K562 (cell line): ENCODE data around the gene CEBPB. TPM values are rescaled to one million over a fixed set of nuclear protein-coding genes. Genes with fewer than 3 reads are reported as not detected.

Experiments used
- ATAC-seq: fragments of 200-7000 bp; cut with Tn5 transposase; 3 replicates; pipeline ENCODE4 v1.9.1; 2020; ENCODE audit warnings: moderate library complexity
- BruUV-seq: library from RNA; stranded (reverse); fragments of 400-500 nt; replicated peaks from 2 replicates; lab custom pipeline; 2021; lab: Mats Ljungman, UMichigan
- CTCF ChIA-PET: fragments of 300-600 bp; formaldehyde crosslinking; extraction: SDS; loops from one replicate; lab custom pipeline; 2021; ENCODE audit warnings: low intra/inter-chr PET ratio; lab: Yijun Ruan, JAX
- POLR2A ChIA-PET: fragments of 300-600, 350-650 bp; sonication (Branson Sonifier 250); formaldehyde crosslinking; extraction: SDS; loops from one replicate; lab custom pipeline; 2021; ENCODE audit warnings: antibody characterized with exemption, inconsistent platforms; lab: Yijun Ruan, JAX
- DNase-seq, 4 experiments: peaks; one replicate each; pipeline versions ENCODE4 v3.0.0 to v3.0.0-alpha.2; 2011 to 2018; ENCODE audit warnings: low spot score in 3 of 4, mixed read lengths in 3 of 4; ENCODE audit errors: extremely low read depth in 1 of 4
- FAIRE-seq: peaks from 2 replicates; lab custom pipeline; 2011; peaks lifted over from hg19 to GRCh38; lab: Jason Lieb, UNC
- H2AFZ ChIP-seq: 2 replicates; pipeline ENCODE4 v1.6.0; 2011; ENCODE audit warnings: low read depth, low read length, control low read depth, inconsistent platforms
- H3K27ac ChIP-seq: fragments of 200-600 bp; 3 replicates; pipeline ENCODE4 v1.8.0; 2011; ENCODE audit warnings: low read depth, mild to moderate bottlenecking, control low read depth, inconsistent platforms, low read length, moderate library complexity, mixed read lengths; ENCODE audit errors: extremely low read depth
- H3K27me3 ChIP-seq, 2 experiments: fragments of 300-600 bp in 1 of 2; 2 replicates in 1 of 2; 3 replicates in 1 of 2; pipeline versions ENCODE4 v1.6.0 to v1.8.0; 2011; ENCODE audit warnings: inconsistent platforms in 2 of 2, low read length in 2 of 2, mild to moderate bottlenecking in 1 of 2, mixed read lengths in 1 of 2, moderate library complexity in 1 of 2; ENCODE audit not compliant: control insufficient read depth in 2 of 2, insufficient read depth in 2 of 2
- H3K36me3 ChIP-seq: fragments of 300-600 bp; 3 replicates; pipeline ENCODE4 v1.8.0; 2011; ENCODE audit warnings: mild to moderate bottlenecking, low read length, inconsistent platforms; ENCODE audit not compliant: control insufficient read depth, insufficient read depth
- H3K4me1 ChIP-seq, 2 experiments: fragments of 200-600 bp in 1 of 2; replicated peaks in 1 of 2; 2 replicates in 1 of 2; 3 replicates in 1 of 2; pipeline versions ENCODE4 v1.5.1 to v1.8.0; 2011; ENCODE audit warnings: inconsistent platforms in 2 of 2, low read length in 2 of 2, mild to moderate bottlenecking in 1 of 2, mixed read lengths in 1 of 2, moderate library complexity in 1 of 2; ENCODE audit not compliant: control insufficient read depth in 2 of 2, insufficient read depth in 2 of 2
- H3K4me2 ChIP-seq: 2 replicates; pipeline ENCODE4 v1.6.1; 2011; ENCODE audit warnings: low read length, control low read depth, inconsistent platforms, mixed read lengths; ENCODE audit not compliant: insufficient read depth
- H3K4me3 ChIP-seq: fragments of 200-600 bp; sonication (generic), shearing (Covaris generic); 2 replicates; pipeline ENCODE4 v1.5.1; 2016; ENCODE audit warnings: control low read depth, inconsistent platforms
- H3K79me2 ChIP-seq: fragments of 200-600 bp; 3 replicates; pipeline ENCODE4 v1.8.0; 2011; ENCODE audit warnings: low read length, inconsistent platforms; ENCODE audit not compliant: control insufficient read depth, insufficient read depth
- H3K9ac ChIP-seq, 2 experiments: 2 replicates each; pipeline versions ENCODE4 v1.6.0 to v1.6.1; 2011; ENCODE audit warnings: low read depth in 2 of 2, low read length in 2 of 2, control low read depth in 1 of 2, inconsistent platforms in 1 of 2, mild to moderate bottlenecking in 1 of 2, mixed read lengths in 1 of 2; ENCODE audit not compliant: insufficient read depth in 1 of 2
- H3K9me1 ChIP-seq: one replicate; pipeline ENCODE4 v1.6.0; 2011; ENCODE audit warnings: inconsistent platforms, mild to moderate bottlenecking, low read length, moderate library complexity; ENCODE audit not compliant: control insufficient read depth, insufficient read depth
- H3K9me3 ChIP-seq: replicated peaks from 2 replicates; pipeline ENCODE4 v1.5.1; 2011; ENCODE audit warnings: low read depth, low read length, inconsistent platforms; ENCODE audit not compliant: control insufficient read depth, insufficient read depth
- H4K20me1 ChIP-seq: replicated peaks from 2 replicates; pipeline ENCODE4 v1.6.1; 2011; ENCODE audit warnings: low read length, inconsistent platforms, mixed read lengths; ENCODE audit not compliant: control insufficient read depth, insufficient read depth
- ADNP ChIP-seq: fragments of 200-800 bp; sonication (Bioruptor generic); IDR thresholded peaks from 2 replicates; pipeline ENCODE4 v1.6.1; 2016; ENCODE audit warnings: missing genetic modification characterization, missing compliant biosample characterization
- BCOR ChIP-seq: fragments of 450-650 bp; IDR thresholded peaks from 2 replicates; pipeline ENCODE4 v1.6.1; 2016
- HLTF ChIP-seq: fragments of 450-650 bp; IDR thresholded peaks from 2 replicates; pipeline ENCODE4 v1.6.1; 2016
- KDM1A ChIP-seq, 2 experiments: fragments of 450-650 bp; IDR thresholded peaks; 2 replicates each; pipeline ENCODE4 v1.6.1; 2016; ENCODE audit warnings: mild to moderate bottlenecking in 2 of 2
- PTBP1 ChIP-seq: fragments of 200-400 bp; formaldehyde crosslinking; IDR thresholded peaks from 2 replicates; pipeline ENCODE4 v1.6.1; 2017; ENCODE audit warnings: low read depth, low read length
- RBM25 ChIP-seq: fragments of 200-400 bp; formaldehyde crosslinking; IDR thresholded peaks from 2 replicates; pipeline ENCODE4 v1.6.1; 2018; ENCODE audit warnings: low read length, low read depth, moderate library complexity; ENCODE audit not compliant: severe bottlenecking
- RUNX1 ChIP-seq: sonication (generic); IDR thresholded peaks from 2 replicates; pipeline ENCODE4 v1.6.1; 2016; ENCODE audit warnings: antibody characterized with exemption, low read depth
- SMARCA5 ChIP-seq: fragments of 450-650 bp; IDR thresholded peaks from 2 replicates; pipeline ENCODE4 v1.6.1; 2016
- SMARCB1 ChIP-seq: IDR thresholded peaks from 2 replicates; pipeline ENCODE4 v1.6.1; 2011; ENCODE audit warnings: improper control_type of control experiment, low read depth; ENCODE audit not compliant: insufficient read length
- ZKSCAN1 ChIP-seq: fragments of 150-350 bp; IDR thresholded peaks from 2 replicates; pipeline ENCODE4 v1.6.1; 2016; ENCODE audit warnings: low read depth, low read length
- ZNF253 ChIP-seq: fragments of 250-450 bp; sonication (Bioruptor Pico); conservative IDR thresholded peaks from 2 replicates; pipeline ENCODE4 v1.6.1; 2021; ENCODE audit warnings: mild to moderate bottlenecking
- ZNF583 ChIP-seq: fragments of 250-450 bp; sonication (Bioruptor Pico); IDR thresholded peaks from 2 replicates; pipeline ENCODE4 v1.4.0; 2020
- WGBS: fragments of 100-300 bp; shearing (Covaris generic); methylation state at CpG from one replicate; pipeline ENCODE4 v1.1.6; 2016; ENCODE audit warnings: low coverage, mixed read lengths; ENCODE audit not compliant: insufficient coverage; ENCODE audit errors: missing lambda C conversion rate; 5-methylcytosine and 5-hydroxymethylcytosine counted together
- in situ Hi-C: fragments of 300-500 bp; cut with MboI; formaldehyde crosslinking; loops from 4 replicates; pipeline ENCODE4 v1.15.0; 2018; ENCODE audit warnings: inconsistent platforms, mixed read lengths
- intact Hi-C: fragments of 100-400 bp; cut with micrococcal nuclease; formaldehyde crosslinking; loops from 2 replicates; pipeline ENCODE4 v1.14.2; 2022
- polyA plus RNA-seq, 8 experiments: library from polyadenylated mRNA; depleted of rRNA in 4 of 8; stranded (reverse) in 5 of 8; unstranded in 3 of 8; fragments of >200 nt; fragmentation: Nextera tagmentation in 2 of 8; fragmentation: Illumina TruSeq in 1 of 8; extraction: Ambion mirVana in 2 of 8; extraction: Trizol in 1 of 8; gene quantifications; 2 replicates each; pipeline versions ENCODE4 v1.2.1 to v1.2.3, GENCODE V29; 2011 to 2014; ENCODE audit warnings: inconsistent platforms in 1 of 8, missing spikeins in 1 of 8
- total RNA-seq, 7 experiments: library from RNA; depleted of rRNA in 6 of 7; stranded (reverse); fragments of >200 nt in 6 of 7; fragmentation: Illumina TruSeq in 2 of 7; extraction: Trizol in 2 of 7; gene quantifications; 2 replicates each; pipeline versions ENCODE4 v1.2.1 to v1.2.3, GENCODE V29; 2011 to 2021; ENCODE audit warnings: low replicate concordance in 1 of 7
- TF ChIP-seq, protein P1 (sequence below): fragments of 150-350 bp; conservative IDR thresholded peaks from 2 replicates; pipeline ENCODE4 v1.6.1; 2014; ENCODE audit warnings: low read length
- TF ChIP-seq, protein P2 (sequence below): IDR thresholded peaks from 2 replicates; pipeline ENCODE4 v1.6.1; 2011; ENCODE audit not compliant: insufficient read length; ENCODE audit errors: extremely low read depth
- TF ChIP-seq, protein P3 (sequence below), 2 experiments: fragments of 250-450 bp in 1 of 2; fragments of 450-650 bp in 1 of 2; sonication (Bioruptor Pico) in 1 of 2; IDR thresholded peaks; 2 replicates each; pipeline versions ENCODE4 v1.6.1 to v1.8.0; 2016 to 2021; ENCODE audit warnings: mild to moderate bottlenecking in 2 of 2, moderate library complexity in 2 of 2, missing compliant biosample characterization in 1 of 2, missing genetic modification characterization in 1 of 2

The CEBPB gene
- total and polyA plus RNA-seq, 9 of the 15 experiments (the other 6 are each of a cell fraction or from before 2014, with no cell fraction given) = 1.2 to 72.6 (median 7.8) TPM

DNA sequence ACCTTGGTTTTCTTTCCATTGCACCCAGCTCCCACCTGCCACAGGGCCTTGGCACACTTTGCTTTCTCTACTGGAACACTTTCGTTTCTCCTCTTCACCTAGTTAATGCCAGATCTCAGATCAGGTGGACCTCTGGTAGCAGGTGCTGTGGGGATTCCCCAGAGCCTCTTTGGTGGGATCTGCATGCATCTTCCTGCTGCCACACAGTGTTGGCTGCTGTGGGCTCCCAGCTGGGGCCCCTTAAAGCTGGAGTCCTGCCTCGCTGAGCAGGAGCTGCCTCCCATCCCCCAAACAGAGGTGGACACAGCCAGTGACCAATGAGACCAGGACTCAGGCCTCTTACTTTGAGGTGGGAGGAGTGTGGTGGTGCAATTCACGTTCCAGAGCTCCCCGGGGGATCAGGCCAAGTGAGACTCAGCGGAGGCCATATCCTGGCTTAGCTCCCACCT is 28.4 kb downstream of the CEBPB start (continued):
- TF ChIP-seq, protein P1, sequence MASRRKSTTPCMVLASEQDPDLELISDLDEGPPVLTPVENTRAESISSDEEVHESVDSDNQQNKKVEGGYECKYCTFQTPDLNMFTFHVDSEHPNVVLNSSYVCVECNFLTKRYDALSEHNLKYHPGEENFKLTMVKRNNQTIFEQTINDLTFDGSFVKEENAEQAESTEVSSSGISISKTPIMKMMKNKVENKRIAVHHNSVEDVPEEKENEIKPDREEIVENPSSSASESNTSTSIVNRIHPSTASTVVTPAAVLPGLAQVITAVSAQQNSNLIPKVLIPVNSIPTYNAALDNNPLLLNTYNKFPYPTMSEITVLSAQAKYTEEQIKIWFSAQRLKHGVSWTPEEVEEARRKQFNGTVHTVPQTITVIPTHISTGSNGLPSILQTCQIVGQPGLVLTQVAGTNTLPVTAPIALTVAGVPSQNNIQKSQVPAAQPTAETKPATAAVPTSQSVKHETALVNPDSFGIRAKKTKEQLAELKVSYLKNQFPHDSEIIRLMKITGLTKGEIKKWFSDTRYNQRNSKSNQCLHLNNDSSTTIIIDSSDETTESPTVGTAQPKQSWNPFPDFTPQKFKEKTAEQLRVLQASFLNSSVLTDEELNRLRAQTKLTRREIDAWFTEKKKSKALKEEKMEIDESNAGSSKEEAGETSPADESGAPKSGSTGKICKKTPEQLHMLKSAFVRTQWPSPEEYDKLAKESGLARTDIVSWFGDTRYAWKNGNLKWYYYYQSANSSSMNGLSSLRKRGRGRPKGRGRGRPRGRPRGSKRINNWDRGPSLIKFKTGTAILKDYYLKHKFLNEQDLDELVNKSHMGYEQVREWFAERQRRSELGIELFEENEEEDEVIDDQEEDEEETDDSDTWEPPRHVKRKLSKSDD = no peak
- TF ChIP-seq ZNF253 (CRISPR knock-in tag) = no peak
- no peak for TF ChIP-seq RUNX1

DNA sequence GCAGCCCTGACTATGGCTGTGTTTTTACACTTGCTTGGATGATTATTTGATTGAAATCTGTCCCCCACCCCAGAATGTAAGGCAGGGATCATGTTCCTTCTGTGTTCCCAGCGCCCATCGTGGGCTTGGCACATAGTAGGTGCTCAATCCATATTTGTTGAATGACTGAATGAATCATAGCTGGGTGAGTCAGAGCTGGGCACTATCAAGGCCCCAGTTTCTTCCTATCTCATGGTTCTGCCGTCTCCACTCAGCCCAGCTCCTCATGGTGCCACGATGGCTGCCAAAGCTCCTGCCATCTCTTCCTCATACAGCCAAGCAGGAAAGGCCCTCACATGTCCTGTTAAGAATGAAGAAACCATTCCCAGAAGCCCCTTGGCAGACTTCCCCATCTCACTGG is 29.0 kb downstream of the CEBPB start:
- POLR2A ChIA-PET = interaction anchor here (0.6 to 1.6 kb wide), 3 partner anchors 26 to 228 kb away, joined by 3 to 7 read pairs (median 3); no protein-coding TSS in a partner anchor
- H3K4me1 ChIP-seq = peaks cover 0 to 12% of the 10 kb centered on the region in 2 experiments; a peak in 2 of 5 replicates
- H3K4me2 ChIP-seq = no peak overlapping the region
- H3K9me1 ChIP-seq = no peaks in the 10 kb centered on the region
- CTCF ChIA-PET = no interaction called here
- H4K20me1 ChIP-seq = no peaks in the 10 kb centered on the region
- no peak overlapping the region for H2AFZ ChIP-seq
- H3K36me3 ChIP-seq = no peaks in the 10 kb centered on the region
- H3K27me3 ChIP-seq = peaks cover 3 to 11% of the 10 kb centered on the region in 2 experiments; a peak in 3 of 5 replicates
- no peak overlapping the region; a peak in 1 of 4 replicates for H3K9ac ChIP-seq
- no peak for DNase-seq
- no peak overlapping the region for H3K27ac ChIP-seq
- H3K79me2 ChIP-seq = no peaks in the 10 kb centered on the region
- intact Hi-C loops (no loop called here), in situ Hi-C loops (no loop called here)
- H3K9me3 ChIP-seq = no peaks in the 10 kb centered on the region
- no peak for FAIRE-seq
- BruUV-seq = no TSS peak
- H3K4me3 ChIP-seq = no peak overlapping the region
- ATAC-seq = no peak
- 46% methylated on average over 4 of the region's 4 CpGs for WGBS
- no peak for TF ChIP-seq ZNF583 (CRISPR knock-in tag)
- TF ChIP-seq SMARCA5 = peak; percentile 86
- TF ChIP-seq SMARCB1 = no peak
- TF ChIP-seq, protein P2, sequence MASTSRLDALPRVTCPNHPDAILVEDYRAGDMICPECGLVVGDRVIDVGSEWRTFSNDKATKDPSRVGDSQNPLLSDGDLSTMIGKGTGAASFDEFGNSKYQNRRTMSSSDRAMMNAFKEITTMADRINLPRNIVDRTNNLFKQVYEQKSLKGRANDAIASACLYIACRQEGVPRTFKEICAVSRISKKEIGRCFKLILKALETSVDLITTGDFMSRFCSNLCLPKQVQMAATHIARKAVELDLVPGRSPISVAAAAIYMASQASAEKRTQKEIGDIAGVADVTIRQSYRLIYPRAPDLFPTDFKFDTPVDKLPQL = no peak
- no peak for TF ChIP-seq HLTF
- TF ChIP-seq, protein P3, sequence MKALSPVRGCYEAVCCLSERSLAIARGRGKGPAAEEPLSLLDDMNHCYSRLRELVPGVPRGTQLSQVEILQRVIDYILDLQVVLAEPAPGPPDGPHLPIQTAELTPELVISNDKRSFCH (CRISPR knock-in tag; IDR thresholded peaks at IDR 0.05) = no peak
- TF ChIP-seq, protein P3 (tag; IDR thresholded peaks at IDR 0.05) = no peak
- TF ChIP-seq ZKSCAN1 = peak; percentile 94
- TF ChIP-seq BCOR = peak; percentile 47; the same call in 1 of the 2 replicates
- TF ChIP-seq PTBP1 = 0 out of 2 replicates have a peak, but pooled peaks have one; percentile 66
- 0 out of 2 replicates have a peak, but pooled peaks have one; percentile 41 for TF ChIP-seq ADNP (tag)
- TF ChIP-seq RBM25 = peak; percentile 94
- 0 out of 4 replicates have a peak, but pooled peaks of 1 of the 2 experiments have one; percentile 24 for TF ChIP-seq KDM1A (IDR thresholded peaks at IDR 0.05)
